Measurements from ENCODE around the gene SLC37A3. TPM values are rescaled to one million over a fixed set of nuclear protein-coding genes. Genes with fewer than 3 reads are reported as not detected.
A peak's percentile ranks its signal among the peaks of the same experiment; 100 is the strongest.

Gene SLC37A3
- total and polyA plus RNA-seq, 2 experiments from 2014 or later = 44.9 to 64.5 TPM

DNA sequence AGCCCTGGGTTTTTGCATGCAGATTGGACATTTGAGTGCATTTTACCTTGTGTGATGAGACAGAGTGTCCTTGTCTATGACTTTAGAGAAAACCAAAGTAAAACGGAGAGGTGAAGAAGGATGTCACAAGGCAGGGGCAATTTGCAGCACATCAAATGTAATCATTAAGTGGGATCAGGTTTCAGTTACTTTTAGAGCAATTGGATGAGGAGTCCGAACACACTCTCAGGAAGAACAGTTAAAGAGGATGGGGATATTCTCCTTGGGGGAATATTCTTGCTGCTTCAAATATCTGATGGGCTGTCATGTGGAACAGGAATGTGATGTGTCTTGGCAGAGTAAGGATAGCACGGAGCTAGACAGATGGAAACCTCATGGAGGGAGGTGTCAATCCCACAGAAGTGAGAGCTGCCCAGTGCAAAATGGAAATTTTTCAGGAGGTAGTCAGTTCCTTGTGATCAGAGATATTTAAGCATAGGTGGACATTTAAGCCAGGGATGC is 6.3 kb upstream of the SLC37A3 start:
- H2AFZ ChIP-seq = peak overlapping the region; percentile 85
- no peaks in the 10 kb centered on the region for H3K36me3 ChIP-seq (replicated peaks; ENCODE audit: insufficient read depth, low read depth)
- H3K4me3 ChIP-seq = peak overlapping the region; percentile 13
- H3K9me3 ChIP-seq (ENCODE audit: low read depth) = no peaks in the 10 kb centered on the region
- H3K9me2 ChIP-seq (replicated peaks; ENCODE audit: insufficient read depth) = no peaks in the 10 kb centered on the region
- no peak for TF ChIP-seq EZH2 (IDR thresholded peaks at IDR 0.05; ENCODE audit: borderline replicate concordance)
- TF ChIP-seq, protein P1, sequence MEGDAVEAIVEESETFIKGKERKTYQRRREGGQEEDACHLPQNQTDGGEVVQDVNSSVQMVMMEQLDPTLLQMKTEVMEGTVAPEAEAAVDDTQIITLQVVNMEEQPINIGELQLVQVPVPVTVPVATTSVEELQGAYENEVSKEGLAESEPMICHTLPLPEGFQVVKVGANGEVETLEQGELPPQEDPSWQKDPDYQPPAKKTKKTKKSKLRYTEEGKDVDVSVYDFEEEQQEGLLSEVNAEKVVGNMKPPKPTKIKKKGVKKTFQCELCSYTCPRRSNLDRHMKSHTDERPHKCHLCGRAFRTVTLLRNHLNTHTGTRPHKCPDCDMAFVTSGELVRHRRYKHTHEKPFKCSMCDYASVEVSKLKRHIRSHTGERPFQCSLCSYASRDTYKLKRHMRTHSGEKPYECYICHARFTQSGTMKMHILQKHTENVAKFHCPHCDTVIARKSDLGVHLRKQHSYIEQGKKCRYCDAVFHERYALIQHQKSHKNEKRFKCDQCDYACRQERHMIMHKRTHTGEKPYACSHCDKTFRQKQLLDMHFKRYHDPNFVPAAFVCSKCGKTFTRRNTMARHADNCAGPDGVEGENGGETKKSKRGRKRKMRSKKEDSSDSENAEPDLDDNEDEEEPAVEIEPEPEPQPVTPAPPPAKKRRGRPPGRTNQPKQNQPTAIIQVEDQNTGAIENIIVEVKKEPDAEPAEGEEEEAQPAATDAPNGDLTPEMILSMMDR (IDR thresholded peaks at IDR 0.05; ENCODE audit: poor library complexity) = no peak
- no peak for TF ChIP-seq EZH2phosphoT487 (IDR thresholded peaks at IDR 0.05; ENCODE audit: low read depth, severe bottlenecking, unreplicated experiment)
- 33% methylated on average over 3 of the region's 3 CpGs for WGBS (ENCODE audit: low lambda C conversion rate, missing lambda C conversion rate)
- no peaks in the 10 kb centered on the region for H4K20me1 ChIP-seq (ENCODE audit: insufficient read depth, poor library complexity, severe bottlenecking)
- H3K27me3 ChIP-seq = no peaks in the 10 kb centered on the region
- DNase-seq (ENCODE audit: low spot score) = no peak
- no peaks in the 10 kb centered on the region for H3K79me2 ChIP-seq
- H3K27ac ChIP-seq = peak overlapping the region; percentile 33
- no peaks in the 10 kb centered on the region for H3K4me1 ChIP-seq (ENCODE audit: insufficient read depth)
- H3K4me2 ChIP-seq = peak overlapping the region; percentile 79

DNA sequence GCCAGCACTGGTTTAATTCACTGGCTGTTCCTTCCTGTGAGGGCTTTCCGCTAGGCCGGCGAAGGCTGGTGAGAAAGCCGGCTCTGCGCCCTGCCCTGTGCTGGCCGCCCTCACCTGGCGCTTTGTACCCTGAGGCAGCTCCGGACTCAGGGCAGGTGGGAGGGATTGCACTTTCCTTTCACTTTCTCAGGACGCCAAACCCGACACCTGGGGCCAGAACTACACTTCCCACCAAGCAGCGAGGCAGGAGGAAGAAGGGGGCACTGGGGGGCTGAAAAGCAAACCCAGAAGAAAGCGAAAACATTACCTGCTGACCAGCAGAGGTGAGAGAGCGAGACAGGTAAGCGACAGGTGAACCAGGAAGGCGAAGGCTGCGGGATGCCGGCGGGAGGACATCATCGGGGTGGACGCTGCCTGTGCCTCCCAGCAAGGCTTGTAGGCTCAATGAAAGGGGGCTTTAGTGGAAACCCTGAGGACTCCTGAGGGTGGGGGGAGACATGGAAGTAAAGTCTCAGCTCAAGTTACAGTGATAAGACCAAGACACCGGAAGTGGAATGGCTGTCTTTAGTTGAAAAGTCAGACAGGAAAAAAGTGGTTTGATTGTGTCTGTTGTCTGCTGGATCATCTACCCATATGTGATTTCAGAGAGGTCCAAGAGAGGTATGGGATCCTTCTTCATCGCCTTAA is 5.7 kb upstream of the SLC37A3 start, which contains the start of gene RAB19:
RAB19 (plus strand) TSS at position 181 of the 687 bp plus-strand sequence. CDS start 3,589 bp downstream, outside the sequence.
- H3K9me3 ChIP-seq (ENCODE audit: low read depth) = no peaks in the 10 kb centered on the region
- TF ChIP-seq EZH2 (IDR thresholded peaks at IDR 0.05; ENCODE audit: borderline replicate concordance) (no peak), EZH2phosphoT487 (IDR thresholded peaks at IDR 0.05; ENCODE audit: low read depth, severe bottlenecking, unreplicated experiment) (no peak)
- TF ChIP-seq, protein P1 (IDR thresholded peaks at IDR 0.05; ENCODE audit: poor library complexity) = no peak
- no peaks in the 10 kb centered on the region for H3K79me2 ChIP-seq
- no peaks in the 10 kb centered on the region for H3K4me1 ChIP-seq (ENCODE audit: insufficient read depth)
- no peaks in the 10 kb centered on the region for H3K27me3 ChIP-seq
- DNase-seq (ENCODE audit: low spot score) = peak; percentile 72
- H3K27ac ChIP-seq = peak within 1 kb of the TSS; percentile 33
- 7% methylated on average over 21 of the region's 22 CpGs for WGBS (ENCODE audit: low lambda C conversion rate, missing lambda C conversion rate)
- H3K4me2 ChIP-seq = peak within 1 kb of the TSS; percentile 79
- no peaks in the 10 kb centered on the region for H3K9me2 ChIP-seq (replicated peaks; ENCODE audit: insufficient read depth)
- peak within 1 kb of the TSS; percentile 85 for H2AFZ ChIP-seq
- no peaks in the 10 kb centered on the region for H4K20me1 ChIP-seq (ENCODE audit: insufficient read depth, poor library complexity, severe bottlenecking)
- peak within 1 kb of the TSS; percentile 13 for H3K4me3 ChIP-seq
- H3K36me3 ChIP-seq (replicated peaks; ENCODE audit: insufficient read depth, low read depth) = no peaks in the 10 kb centered on the region

DNA sequence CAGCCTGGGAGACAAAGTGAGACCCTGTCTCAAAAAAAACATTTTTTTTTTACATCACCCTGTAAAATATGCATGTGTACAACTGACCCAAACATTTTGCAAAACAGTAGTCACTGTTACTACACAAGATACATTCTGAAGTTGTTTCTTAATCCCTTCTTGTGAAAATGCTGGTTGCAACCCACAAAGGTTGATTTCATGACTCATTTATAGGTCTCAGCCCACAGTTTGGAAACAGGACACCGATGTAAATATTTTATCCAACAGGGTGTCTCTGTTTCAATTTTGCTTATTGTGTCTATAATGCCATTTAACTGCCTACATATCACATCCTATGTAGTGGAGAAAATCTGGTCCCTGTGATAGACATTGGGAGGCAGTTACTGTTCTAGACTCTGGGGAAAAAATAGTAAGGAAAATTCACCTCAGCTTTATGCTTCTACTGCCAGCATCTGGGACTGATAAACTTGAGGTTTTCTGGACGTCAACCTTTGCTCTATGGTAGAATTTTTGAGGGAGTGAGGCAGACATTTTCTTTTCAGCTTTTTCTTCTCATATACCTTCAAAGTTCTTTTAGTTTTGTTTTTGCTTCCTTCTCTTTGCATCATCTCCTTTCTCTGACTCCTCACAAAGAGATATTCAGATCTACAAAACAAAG is 4.0 kb upstream of the SLC37A3 start:
- Histone ChIP-seq H3K79me2 (peaks cover 2% of the 10 kb centered on the region), H4K20me1 (ENCODE audit: insufficient read depth, poor library complexity, severe bottlenecking) (no peaks in the 10 kb centered on the region), H2AFZ (no peak overlapping the region), H3K27ac (no peak overlapping the region), H3K9me2 (replicated peaks; ENCODE audit: insufficient read depth) (no peaks in the 10 kb centered on the region), H3K4me2 (no peak overlapping the region), H3K4me1 (ENCODE audit: insufficient read depth) (no peaks in the 10 kb centered on the region), H3K36me3 (replicated peaks; ENCODE audit: insufficient read depth, low read depth) (no peaks in the 10 kb centered on the region), H3K4me3 (no peak overlapping the region), H3K9me3 (ENCODE audit: low read depth) (no peaks in the 10 kb centered on the region), H3K27me3 (no peaks in the 10 kb centered on the region)
- 62% methylated on average over 2 of the region's 2 CpGs for WGBS (ENCODE audit: low lambda C conversion rate, missing lambda C conversion rate)
- TF ChIP-seq EZH2 (IDR thresholded peaks at IDR 0.05; ENCODE audit: borderline replicate concordance) (no peak), EZH2phosphoT487 (IDR thresholded peaks at IDR 0.05; ENCODE audit: low read depth, severe bottlenecking, unreplicated experiment) (no peak)
- TF ChIP-seq, protein P1 (IDR thresholded peaks at IDR 0.05; ENCODE audit: poor library complexity) = no peak
- no peak for DNase-seq (ENCODE audit: low spot score)
